GM10266 (cell line): ENCODE data around the gene VSIG8.
"Not testable (repeated sequence)": the region's sequence is repeated elsewhere in the genome, so short reads cannot be mapped to it uniquely, and the experiment has no call there.

ENCODE experiments used
- DNase-seq: peaks from one replicate; pipeline ENCODE4 v3.0.0; 2012; ENCODE audit errors: extremely low spot score
- TF ChIP-seq, protein P1 (sequence below): IDR thresholded peaks from 2 replicates; pipeline ENCODE4 v1.5.1; 2012; ENCODE audit warnings: mild to moderate bottlenecking, low read depth; ENCODE audit not compliant: control insufficient read depth, insufficient read depth; ENCODE audit errors: missing control alignments

Gene VSIG8

DNA sequence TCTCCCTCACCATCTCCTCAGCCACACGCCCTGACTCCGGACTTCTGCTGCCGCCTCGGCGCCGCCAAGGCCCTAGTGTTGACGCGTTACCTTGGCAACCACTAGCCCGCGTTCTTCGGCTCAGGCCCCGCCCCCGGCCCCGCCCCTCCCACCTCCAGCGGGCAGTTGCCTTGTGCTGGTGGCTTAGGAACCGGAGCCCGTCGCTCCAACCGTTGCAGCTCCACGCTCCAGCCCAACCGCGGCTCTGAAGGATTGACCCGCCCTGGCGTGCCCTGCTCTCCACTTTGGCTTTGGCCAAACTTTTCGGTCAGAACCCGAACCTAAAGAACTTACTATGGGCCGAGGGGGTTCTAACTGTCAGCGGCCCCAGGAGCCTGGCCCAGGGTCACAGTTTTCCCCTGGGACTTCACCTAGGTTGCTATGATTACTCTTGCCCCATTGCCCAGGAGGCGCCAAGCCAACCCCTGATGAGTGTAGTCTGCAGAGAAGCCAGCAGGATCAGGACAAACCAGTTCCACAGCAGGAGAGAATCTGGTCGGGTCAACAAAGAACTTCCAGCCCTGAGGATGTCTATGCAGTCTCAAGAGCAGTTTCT is 37.7 kb upstream of the VSIG8 start, which contains the start of gene CFAP45:
TSS of gene CFAP45 (minus strand) at position 80 of the 595 bp plus-strand sequence. CDS start at position 13, 67 bp downstream.
- TF ChIP-seq, protein P1, sequence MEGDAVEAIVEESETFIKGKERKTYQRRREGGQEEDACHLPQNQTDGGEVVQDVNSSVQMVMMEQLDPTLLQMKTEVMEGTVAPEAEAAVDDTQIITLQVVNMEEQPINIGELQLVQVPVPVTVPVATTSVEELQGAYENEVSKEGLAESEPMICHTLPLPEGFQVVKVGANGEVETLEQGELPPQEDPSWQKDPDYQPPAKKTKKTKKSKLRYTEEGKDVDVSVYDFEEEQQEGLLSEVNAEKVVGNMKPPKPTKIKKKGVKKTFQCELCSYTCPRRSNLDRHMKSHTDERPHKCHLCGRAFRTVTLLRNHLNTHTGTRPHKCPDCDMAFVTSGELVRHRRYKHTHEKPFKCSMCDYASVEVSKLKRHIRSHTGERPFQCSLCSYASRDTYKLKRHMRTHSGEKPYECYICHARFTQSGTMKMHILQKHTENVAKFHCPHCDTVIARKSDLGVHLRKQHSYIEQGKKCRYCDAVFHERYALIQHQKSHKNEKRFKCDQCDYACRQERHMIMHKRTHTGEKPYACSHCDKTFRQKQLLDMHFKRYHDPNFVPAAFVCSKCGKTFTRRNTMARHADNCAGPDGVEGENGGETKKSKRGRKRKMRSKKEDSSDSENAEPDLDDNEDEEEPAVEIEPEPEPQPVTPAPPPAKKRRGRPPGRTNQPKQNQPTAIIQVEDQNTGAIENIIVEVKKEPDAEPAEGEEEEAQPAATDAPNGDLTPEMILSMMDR, result no peak
- DNase-seq, result no peak

DNA sequence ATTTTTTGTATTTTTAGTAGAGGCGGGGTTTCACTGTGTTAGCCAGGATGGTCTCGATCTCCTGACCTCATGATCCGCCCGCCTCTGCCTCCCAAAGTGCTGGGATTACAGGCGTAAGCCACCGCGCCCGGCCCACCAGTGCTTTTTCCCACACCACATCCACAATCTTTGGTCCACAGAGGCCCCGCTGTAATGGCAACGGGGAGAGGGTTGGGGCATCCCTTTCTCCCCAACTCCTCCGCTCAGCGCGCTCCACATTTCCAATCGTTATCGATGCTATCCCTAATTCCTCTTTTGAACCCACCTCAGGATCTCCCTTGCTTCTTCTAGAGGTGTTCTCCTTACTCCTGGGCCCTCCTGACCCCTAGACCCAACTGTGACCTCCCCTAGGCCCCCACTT is 37.2 kb upstream of the VSIG8 start:
- not testable (repeated sequence) for DNase-seq

DNA sequence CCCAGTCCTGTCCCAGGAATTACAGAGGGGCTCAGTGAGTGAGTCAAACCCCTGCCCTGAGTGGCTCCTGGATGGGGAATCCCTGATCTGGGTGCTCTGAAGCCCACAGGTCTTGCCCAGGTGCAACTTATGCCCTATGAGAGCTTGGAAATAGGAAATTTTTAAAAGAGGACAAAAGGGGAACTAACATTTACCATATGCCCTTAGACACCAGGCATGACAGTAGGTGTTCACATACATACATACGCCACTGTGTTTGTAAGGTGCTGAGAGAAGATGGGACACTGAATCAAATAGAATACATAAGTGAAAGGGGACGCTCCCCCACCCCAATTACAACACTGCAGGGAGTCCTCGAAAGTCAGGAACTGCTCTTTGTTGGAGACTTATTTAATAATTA is 36.1 kb upstream of the VSIG8 start:
- TF ChIP-seq, protein P1, result no peak
- DNase-seq, result no peak

DNA sequence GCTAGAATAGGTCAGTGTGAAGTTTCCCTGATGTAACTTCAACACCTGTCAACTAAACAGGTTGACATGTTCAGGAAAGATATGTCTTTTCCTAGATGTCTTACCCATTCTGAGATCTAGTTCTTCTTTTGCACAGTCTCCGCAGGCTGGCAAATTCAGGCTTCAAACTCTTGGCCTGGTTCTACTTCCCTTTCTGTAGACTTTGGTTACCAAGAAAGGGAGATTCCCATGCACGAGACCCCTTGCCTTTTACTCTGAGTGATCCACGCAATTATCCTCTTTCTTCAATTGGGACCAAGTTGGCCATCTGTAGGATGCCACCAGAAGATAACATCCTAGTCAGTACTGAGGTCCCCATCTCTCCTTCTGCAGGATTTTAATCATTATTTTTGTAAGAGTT is 35.5 kb upstream of the VSIG8 start:
- TF ChIP-seq, protein P1, result no peak
- no peak for DNase-seq

DNA sequence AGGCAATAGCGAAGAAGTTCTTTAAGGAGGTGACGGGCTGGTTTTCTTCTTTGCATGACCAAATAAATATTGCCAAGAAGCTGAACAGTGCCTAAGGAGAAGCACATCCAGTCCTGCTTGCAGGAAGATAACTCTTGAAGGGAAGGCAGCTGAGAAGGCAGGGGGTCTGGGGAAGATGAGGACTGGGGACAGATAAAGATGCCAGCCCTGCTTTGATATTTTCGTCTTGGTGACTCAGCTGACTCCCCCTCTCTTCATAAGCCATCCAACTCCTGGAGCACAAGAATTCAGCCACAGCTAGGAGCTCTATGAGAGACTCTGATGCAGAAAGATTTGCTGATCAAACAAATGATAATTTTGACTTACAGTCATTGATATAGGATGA is 34.1 kb upstream of the VSIG8 start:
- TF ChIP-seq, protein P1, result no peak
- DNase-seq, result no peak

DNA sequence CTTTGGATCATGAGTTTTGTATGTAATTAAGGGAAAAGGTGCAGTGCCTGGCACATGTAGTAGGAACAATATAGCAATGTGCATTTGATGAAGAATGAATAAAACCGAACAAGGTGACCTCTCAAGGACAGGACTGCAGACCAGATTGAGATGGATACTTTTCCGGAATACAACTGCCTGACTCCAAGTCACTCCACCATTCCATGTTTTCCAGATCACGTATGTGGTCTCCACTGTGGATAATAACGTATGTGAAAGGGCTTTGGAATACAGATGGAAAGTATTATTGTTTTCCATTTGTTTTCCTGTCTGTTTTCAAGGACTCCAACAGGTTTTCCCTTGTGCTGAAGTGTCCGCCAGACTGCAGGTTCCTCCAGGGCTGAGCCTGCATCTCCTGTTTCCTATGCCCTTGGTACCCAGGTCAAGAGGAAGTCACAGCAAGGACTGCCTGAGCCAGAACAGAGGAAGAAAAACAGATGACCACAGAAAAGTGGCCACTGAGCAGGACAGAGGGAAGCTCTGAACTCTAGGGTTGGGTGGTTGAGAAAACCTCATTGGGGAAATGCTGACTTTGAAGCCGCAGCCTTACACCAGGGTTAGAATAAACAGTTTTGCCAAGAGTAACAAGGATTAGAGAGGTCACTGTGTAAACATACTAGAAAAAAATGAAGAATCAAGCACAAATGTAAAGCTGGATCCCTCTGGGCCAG is 33.5 kb upstream of the VSIG8 start:
- DNase-seq, result no peak
- TF ChIP-seq, protein P1, result no peak

- no peak for DNase-seq
- TF ChIP-seq, protein P1, result no peak
These were observed 32.8 kb upstream of the VSIG8 start for GRCh38 chr1:159895286-159895685.
